MCF 10A (cell line): Measurements from ENCODE around the gene SNTG2. TPM values are rescaled to one million over a fixed set of nuclear protein-coding genes. Genes with fewer than 3 reads are reported as not detected.

ENCODE experiments used
- BruUV-seq: library from RNA; stranded (reverse); fragments of 400-500 nt; replicated peaks from 2 replicates; lab custom pipeline; 2021; lab: Mats Ljungman, UMichigan
- CTCF ChIA-PET: fragments of 300-600 bp; sonication (Branson Sonifier 250); formaldehyde crosslinking; extraction: SDS; loops from one replicate; lab custom pipeline; 2021; ENCODE audit warnings: antibody characterized with exemption, inconsistent platforms; lab: Yijun Ruan, JAX
- POLR2A ChIA-PET: fragments of 300-600, 350-650 bp; sonication (Branson Sonifier 250); formaldehyde crosslinking; extraction: SDS; loops from one replicate; lab custom pipeline; 2020; ENCODE audit warnings: antibody characterized with exemption, inconsistent platforms; lab: Yijun Ruan, JAX
- DNase-seq: peaks from one replicate; pipeline ENCODE4 v3.0.0-alpha.2; 2018; ENCODE audit not compliant: unreplicated experiment
- H3K27ac Mint-ChIP-seq: one replicate; pipeline ENCODE4 v1.8.0; 2022; ENCODE audit warnings: mild to moderate bottlenecking, low read depth, mixed read lengths; ENCODE audit not compliant: unreplicated experiment
- H3K27me3 Mint-ChIP-seq: one replicate; pipeline ENCODE4 v1.8.0; 2022; ENCODE audit warnings: mixed read lengths; ENCODE audit not compliant: insufficient read depth, unreplicated experiment
- H3K36me3 Mint-ChIP-seq: one replicate; pipeline ENCODE4 v1.8.0; 2022; ENCODE audit warnings: mild to moderate bottlenecking, moderate library complexity, mixed read lengths; ENCODE audit not compliant: insufficient read depth, unreplicated experiment
- H3K4me1 Mint-ChIP-seq: one replicate; pipeline ENCODE4 v1.8.0; 2022; ENCODE audit warnings: mixed read lengths; ENCODE audit not compliant: insufficient read depth, unreplicated experiment
- H3K4me3 Mint-ChIP-seq: one replicate; pipeline ENCODE4 v1.8.0; 2022; ENCODE audit warnings: mild to moderate bottlenecking, moderate library complexity, mixed read lengths; ENCODE audit not compliant: unreplicated experiment
- H3K9me3 Mint-ChIP-seq: one replicate; pipeline ENCODE4 v1.8.0; 2022; ENCODE audit warnings: mixed read lengths; ENCODE audit not compliant: unreplicated experiment
- CTCF ChIP-seq: fragments of 200-600 bp; IDR thresholded peaks from one replicate; pipeline ENCODE4 v1.8.0; 2022; ENCODE audit warnings: antibody characterized with exemption, mild to moderate bottlenecking; ENCODE audit not compliant: unreplicated experiment
- intact Hi-C: fragments of 100-400 bp; cut with micrococcal nuclease; formaldehyde crosslinking; loops from 2 replicates; pipeline ENCODE4 v1.14.1; 2022
- total RNA-seq: library from RNA; stranded (reverse); gene quantifications from 2 replicates; pipeline ENCODE4 v1.2.3, GENCODE V29; 2022

The SNTG2 gene
- total RNA-seq, 1 experiment from 2014 or later = not detected

DNA sequence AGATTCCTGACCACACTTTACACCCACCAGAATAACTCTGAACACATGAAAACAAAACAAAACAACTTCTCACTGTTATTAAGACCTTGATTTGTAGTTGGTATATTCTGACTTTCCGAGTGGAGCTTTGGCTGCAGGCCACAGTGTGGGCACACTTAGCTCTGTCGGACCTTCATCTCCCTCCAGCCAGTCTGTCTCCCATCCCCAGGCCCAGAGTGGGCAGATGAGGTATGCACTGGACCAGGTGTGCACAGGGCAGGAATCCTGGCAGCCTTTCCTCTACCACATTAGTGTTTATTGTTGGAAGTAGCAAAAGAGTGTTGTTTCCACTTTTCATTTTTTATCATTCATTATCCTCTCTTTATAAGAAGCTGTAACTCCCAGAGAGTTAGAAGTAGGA, 243.2 kb downstream of the SNTG2 start:
- CTCF ChIA-PET = interaction anchor here (0.5 kb wide), 1 partner anchor 1750 kb away, joined by 3 read pairs; no protein-coding TSS in a partner anchor
- DNase-seq = no peak
- Mint-ChIP-seq H3K4me3 (no peak overlapping the region), H3K9me3 (peaks cover 9% of the 10 kb centered on the region), H3K27me3 (no peaks in the 10 kb centered on the region), H3K36me3 (no peaks in the 10 kb centered on the region), H3K4me1 (no peaks in the 10 kb centered on the region), H3K27ac (no peak overlapping the region)
- POLR2A ChIA-PET = no interaction called here
- intact Hi-C loops = no loop called here
- no TSS peak for BruUV-seq
- no peak for TF ChIP-seq CTCF

- peaks cover 23% of the 10 kb centered on the region for H3K9me3 Mint-ChIP-seq
- POLR2A ChIA-PET = no interaction called here
- no TSS peak for BruUV-seq
- H3K4me1 Mint-ChIP-seq = peaks cover 4% of the 10 kb centered on the region
- H3K36me3 Mint-ChIP-seq = no peaks in the 10 kb centered on the region
- intact Hi-C loops = no loop called here
- H3K27me3 Mint-ChIP-seq = no peaks in the 10 kb centered on the region
- CTCF ChIA-PET = interaction anchor here (0.8 kb wide), 1 partner anchor 23 kb away, joined by 3 read pairs; no protein-coding TSS in a partner anchor
- H3K4me3 Mint-ChIP-seq = no peak overlapping the region
- no peak for DNase-seq
- TF ChIP-seq CTCF = no peak
- H3K27ac Mint-ChIP-seq = peak overlapping the region; percentile 29
Measured at GRCh38 chr2:1203772-1204171, 253.1 kb downstream of the SNTG2 start.

GRCh38 chr2:1205853-1206252, 255.2 kb downstream of the SNTG2 start:
- H3K4me1 Mint-ChIP-seq = peaks cover 4% of the 10 kb centered on the region
- peaks cover 22% of the 10 kb centered on the region for H3K9me3 Mint-ChIP-seq
- no peak overlapping the region for H3K27ac Mint-ChIP-seq
- H3K27me3 Mint-ChIP-seq = no peaks in the 10 kb centered on the region
- ChIA-PET CTCF (interaction anchor here (0.6 to 0.9 kb wide), 3 partner anchors 9 to 351 kb away, joined by 3 to 4 read pairs (median 3); no protein-coding TSS in a partner anchor), POLR2A (no interaction called here)
- TF ChIP-seq CTCF = no peak
- H3K4me3 Mint-ChIP-seq = no peak overlapping the region
- intact Hi-C loops = no loop called here
- no peaks in the 10 kb centered on the region for H3K36me3 Mint-ChIP-seq
- DNase-seq = no peak
- no TSS peak for BruUV-seq

GRCh38 chr2:1207962-1208510, 257.4 kb downstream of the SNTG2 start:
- DNase-seq = no peak
- intact Hi-C loops = no loop called here
- H3K4me1 Mint-ChIP-seq = peaks cover 4% of the 10 kb centered on the region

More at GRCh38 chr2:1207962-1208510, 257.4 kb downstream of the SNTG2 start:
- no peaks in the 10 kb centered on the region for H3K27me3 Mint-ChIP-seq
- H3K9me3 Mint-ChIP-seq = peaks cover under 1% of the 10 kb centered on the region
- no peak overlapping the region for H3K4me3 Mint-ChIP-seq
- BruUV-seq = no TSS peak
- CTCF ChIA-PET = no interaction called here
- TF ChIP-seq CTCF = no peak
- POLR2A ChIA-PET = no interaction called here
- no peaks in the 10 kb centered on the region for H3K36me3 Mint-ChIP-seq
- H3K27ac Mint-ChIP-seq = no peak overlapping the region
